OCI-LY3 (cell line): ENCODE measurements around the gene ITGAE.
"Not testable (repeated sequence)": the region's sequence is repeated elsewhere in the genome, so short reads cannot be mapped to it uniquely, and the experiment has no call there.

ENCODE experiments used
- H2AFZ ChIP-seq: fragments of 200-600, 300-600 bp; shearing (Covaris generic); 2 replicates; pipeline ENCODE4 v1.6.0; 2014; ENCODE audit warnings: antibody characterized with exemption, low read depth, low read length
- H3K27ac ChIP-seq: fragments of 200-600, 300-600 bp; sonication (generic); 2 replicates; pipeline ENCODE4 v1.5.1; 2014; ENCODE audit warnings: mild to moderate bottlenecking, low read length, moderate library complexity, mixed read lengths
- H3K27me3 ChIP-seq: fragments of 200-600, 300-600 bp; sonication (generic); 2 replicates; pipeline ENCODE4 v1.6.1; 2014; ENCODE audit warnings: low read depth, low read length, mixed read lengths
- H3K36me3 ChIP-seq: fragments of 200-600, 300-600 bp; sonication (generic); replicated peaks from 2 replicates; pipeline ENCODE3; 2014; ENCODE audit warnings: low read depth, low read length, mixed read lengths
- H3K4me1 ChIP-seq: fragments of 300-600, 200-600 bp; sonication (generic); 2 replicates; pipeline ENCODE4 v1.6.1; 2014; ENCODE audit warnings: low read length, mixed read lengths
- H3K4me2 ChIP-seq: fragments of 200-600, 300-600 bp; sonication (generic); 2 replicates; pipeline ENCODE4 v1.6.1; 2014; ENCODE audit warnings: low read length, mixed read lengths
- H3K4me3 ChIP-seq: fragments of 300-600, 200-600 bp; sonication (generic); 2 replicates; pipeline ENCODE4 v1.5.1; 2014; ENCODE audit warnings: antibody characterized with exemption, mild to moderate bottlenecking, low read length, moderate library complexity
- H3K79me2 ChIP-seq: fragments of 300-600, 200-600 bp; shearing (Covaris generic); 2 replicates; pipeline ENCODE4 v1.6.1; 2014; ENCODE audit warnings: mild to moderate bottlenecking, low read length, mixed read lengths
- H3K9ac ChIP-seq: fragments of 300-600, 200-600 bp; shearing (Covaris generic); 2 replicates; pipeline ENCODE4 v1.6.0; 2014; ENCODE audit warnings: mild to moderate bottlenecking, low read length, moderate library complexity
- H3K9me3 ChIP-seq: fragments of 200-600, 300-600 bp; shearing (Covaris generic); 2 replicates; pipeline ENCODE4 v1.6.1; 2014; ENCODE audit warnings: low read length, mixed read lengths; ENCODE audit not compliant: insufficient read depth
- H4K20me1 ChIP-seq: fragments of 200-600, 300-600 bp; sonication (generic); 2 replicates; pipeline ENCODE4 v1.6.1; 2016; ENCODE audit warnings: low read length, mixed read lengths; ENCODE audit not compliant: insufficient read depth
- CTCF ChIP-seq: fragments of 200-600, 300-600 bp; sonication (generic); IDR thresholded peaks from 2 replicates; pipeline ENCODE4 v1.5.1; 2014; ENCODE audit warnings: antibody characterized with exemption, low read length, low read depth
- EZH2phosphoT487 ChIP-seq: fragments of 200-600 bp; shearing (Covaris generic); IDR thresholded peaks from 2 replicates; pipeline ENCODE4 v1.6.1; 2018; ENCODE audit warnings: antibody characterized with exemption, mixed run types, low read depth

ITGAE gene

GRCh38 chr17:3712811-3713463 is 88.1 kb downstream of the ITGAE start:
- no peaks in the 10 kb centered on the region for H3K27me3 ChIP-seq
- peak overlapping the region; percentile 96 for H3K27ac ChIP-seq
- H3K4me2 ChIP-seq, result no peak overlapping the region
- H4K20me1 ChIP-seq, result no peaks in the 10 kb centered on the region
- H3K9me3 ChIP-seq, result no peaks in the 10 kb centered on the region
- no peak overlapping the region for H3K4me3 ChIP-seq
- TF ChIP-seq CTCF (no peak), EZH2phosphoT487 (no peak)
- peaks cover 14% of the 10 kb centered on the region for H3K36me3 ChIP-seq
- H3K9ac ChIP-seq, result no peak overlapping the region
- no peak overlapping the region for H2AFZ ChIP-seq
- no peaks in the 10 kb centered on the region for H3K79me2 ChIP-seq
- H3K4me1 ChIP-seq, result peaks cover 48% of the 10 kb centered on the region

DNA sequence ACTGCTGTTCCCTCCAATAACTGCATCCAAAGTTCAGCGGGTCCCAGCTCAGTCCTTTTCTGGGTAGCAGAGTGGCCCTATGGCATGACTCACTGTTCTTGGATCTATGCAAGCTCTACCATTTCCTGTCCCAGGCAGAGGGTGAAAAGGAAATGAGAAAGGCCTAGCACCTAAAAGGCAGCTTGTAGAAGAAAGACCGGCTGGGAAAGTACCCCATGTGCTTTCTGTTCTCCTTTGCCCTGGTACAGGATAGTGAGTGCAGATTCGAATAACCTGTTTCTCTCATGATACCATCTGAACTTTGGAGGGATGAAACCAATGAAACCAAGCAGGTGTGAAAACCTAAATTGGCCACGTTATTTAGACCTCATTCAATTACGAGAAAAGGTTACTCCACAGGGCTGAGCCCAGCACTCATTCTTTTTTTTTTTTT is 90.0 kb downstream of the ITGAE start:
- H3K27me3 ChIP-seq, result no peaks in the 10 kb centered on the region
- H3K4me2 ChIP-seq, result peak overlapping the region; percentile 60
- H3K4me1 ChIP-seq, result peaks cover 48% of the 10 kb centered on the region
- H3K9ac ChIP-seq, result peak overlapping the region; percentile 36; the same call in 1 of the 2 replicates
- H3K27ac ChIP-seq, result peak overlapping the region; percentile 96
- TF ChIP-seq EZH2phosphoT487 (no peak), CTCF (no peak)
- no peaks in the 10 kb centered on the region for H3K9me3 ChIP-seq
- no peaks in the 10 kb centered on the region for H3K79me2 ChIP-seq
- H4K20me1 ChIP-seq, result no peaks in the 10 kb centered on the region
- H2AFZ ChIP-seq, result no peak overlapping the region
- peaks cover 8% of the 10 kb centered on the region for H3K36me3 ChIP-seq
- peak overlapping the region; percentile 49; the same call in 1 of the 2 replicates for H3K4me3 ChIP-seq

DNA sequence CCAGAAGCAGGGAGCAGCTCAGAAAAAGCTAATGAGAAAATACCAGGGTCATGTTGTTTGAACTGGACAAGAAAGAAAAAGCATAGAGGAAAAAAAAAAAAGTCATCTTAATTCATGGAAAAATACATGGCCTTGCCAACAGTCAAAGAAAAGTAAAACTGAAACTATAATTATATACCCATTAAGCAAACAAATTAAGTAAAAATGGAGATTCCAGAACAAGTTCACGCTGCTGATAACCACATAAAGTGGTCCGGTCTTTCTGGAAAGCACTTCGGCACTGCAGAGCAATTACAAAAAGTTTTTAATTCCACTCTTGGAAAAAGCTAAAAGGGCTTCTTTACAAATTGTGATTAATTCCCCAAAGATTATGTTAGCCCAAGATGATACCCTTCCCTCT is 92.6 kb downstream of the ITGAE start:
- Histone ChIP-seq H3K4me1 (peaks cover 48% of the 10 kb centered on the region), H3K4me3 (peak overlapping the region; percentile 44; the same call in 1 of the 2 replicates), H3K27ac (no peak overlapping the region), H3K36me3 (peaks cover 2% of the 10 kb centered on the region), H3K4me2 (peak overlapping the region; percentile 41), H4K20me1 (no peaks in the 10 kb centered on the region), H3K9me3 (no peaks in the 10 kb centered on the region), H3K9ac (0 out of 2 replicates have a peak overlapping the region, but pooled peaks have one; percentile 4), H2AFZ (no peak overlapping the region), H3K27me3 (no peaks in the 10 kb centered on the region), H3K79me2 (no peaks in the 10 kb centered on the region)
- TF ChIP-seq CTCF (no peak), EZH2phosphoT487 (no peak)

DNA sequence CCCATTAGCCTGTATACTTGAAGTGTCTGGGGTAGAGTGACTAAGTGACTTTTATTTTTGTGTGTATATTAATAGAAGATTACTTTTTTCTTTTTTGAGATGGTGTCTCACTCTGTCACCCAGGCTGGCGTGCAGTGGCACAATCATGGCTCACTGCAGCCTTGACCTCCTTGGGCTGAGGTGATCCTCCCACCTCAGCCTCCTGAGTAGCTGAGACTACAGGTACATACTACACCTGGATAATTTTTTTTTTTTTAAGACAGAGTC is 95.3 kb downstream of the ITGAE start:
- H3K9ac ChIP-seq, H3K9me3 ChIP-seq, H3K27ac ChIP-seq, H3K79me2 ChIP-seq, H3K27me3 ChIP-seq, H3K4me2 ChIP-seq, H3K4me3 ChIP-seq, H4K20me1 ChIP-seq, H3K36me3 ChIP-seq, H2AFZ ChIP-seq: not testable (repeated sequence)
- peaks cover 28% of the 10 kb centered on the region for H3K4me1 ChIP-seq
